Measurements from ENCODE around the gene THNSL1. TPM values are rescaled to one million over a fixed set of nuclear protein-coding genes. Genes with fewer than 3 reads are reported as not detected.

THNSL1 gene
- polyA plus RNA-seq, 1 of the 3 experiments (the other 2 are of a cell fraction), result 1.3 TPM

- Histone ChIP-seq H3K4me3 (ENCODE audit: low read depth in 2 of 2, low read length in 1 of 2) (no peak overlapping the region), H3K27me3 (ENCODE audit: insufficient read depth) (no peaks in the 10 kb centered on the region), H2AFZ (ENCODE audit: low read depth) (no peak overlapping the region), H3K27ac (ENCODE audit: low read depth in 2 of 2, low read length in 1 of 2) (no peak overlapping the region), H3K79me2 (ENCODE audit: insufficient read depth) (no peaks in the 10 kb centered on the region), H4K20me1 (ENCODE audit: insufficient read depth) (no peaks in the 10 kb centered on the region), H3K4me2 (no peak overlapping the region), H3F3A (replicated peaks; ENCODE audit: insufficient read depth) (no peaks in the 10 kb centered on the region), H3K9ac (no peak overlapping the region), H3K9me2 (no peaks in the 10 kb centered on the region), H3K36me3 (replicated peaks in 1 of 2; ENCODE audit: control insufficient read depth in 1 of 2, insufficient read depth in 2 of 2, low read length in 1 of 2) (no peaks in the 10 kb centered on the region), H3K4me1 (ENCODE audit: control insufficient read depth in 1 of 2, insufficient read depth in 2 of 2, low read depth in 1 of 2, low read length in 1 of 2) (no peaks in the 10 kb centered on the region; a peak in 1 of 4 replicates), H3K9me3 (no peaks in the 10 kb centered on the region)
- CTCF ChIA-PET, result interaction anchor here (1.3 to 2.0 kb wide), 3 partner anchors 20 to 418 kb away, joined by 4 to 11 read pairs (median 4); no protein-coding TSS in a partner anchor
- WGBS (ENCODE audit: low lambda C conversion rate), result 91% methylated on average over 6 of the region's 7 CpGs
- TF ChIP-seq, protein P1, sequence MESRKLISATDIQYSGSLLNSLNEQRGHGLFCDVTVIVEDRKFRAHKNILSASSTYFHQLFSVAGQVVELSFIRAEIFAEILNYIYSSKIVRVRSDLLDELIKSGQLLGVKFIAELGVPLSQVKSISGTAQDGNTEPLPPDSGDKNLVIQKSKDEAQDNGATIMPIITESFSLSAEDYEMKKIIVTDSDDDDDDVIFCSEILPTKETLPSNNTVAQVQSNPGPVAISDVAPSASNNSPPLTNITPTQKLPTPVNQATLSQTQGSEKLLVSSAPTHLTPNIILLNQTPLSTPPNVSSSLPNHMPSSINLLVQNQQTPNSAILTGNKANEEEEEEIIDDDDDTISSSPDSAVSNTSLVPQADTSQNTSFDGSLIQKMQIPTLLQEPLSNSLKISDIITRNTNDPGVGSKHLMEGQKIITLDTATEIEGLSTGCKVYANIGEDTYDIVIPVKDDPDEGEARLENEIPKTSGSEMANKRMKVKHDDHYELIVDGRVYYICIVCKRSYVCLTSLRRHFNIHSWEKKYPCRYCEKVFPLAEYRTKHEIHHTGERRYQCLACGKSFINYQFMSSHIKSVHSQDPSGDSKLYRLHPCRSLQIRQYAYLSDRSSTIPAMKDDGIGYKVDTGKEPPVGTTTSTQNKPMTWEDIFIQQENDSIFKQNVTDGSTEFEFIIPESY (IDR thresholded peaks at IDR 0.05; ENCODE audit: borderline replicate concordance, low read depth), result no peak
- TF ChIP-seq PBX3 (IDR thresholded peaks at IDR 0.05), result no peak
- TF ChIP-seq ELF1 (IDR thresholded peaks at IDR 0.05), result no peak
- TF ChIP-seq JUND (IDR thresholded peaks at IDR 0.05), result no peak
- TF ChIP-seq MAX (IDR thresholded peaks at IDR 0.05; ENCODE audit: low read depth), result no peak
- no peak for TF ChIP-seq POLR2AphosphoS5 (IDR thresholded peaks at IDR 0.05; ENCODE audit: low read depth, low read length)
- no peak for TF ChIP-seq TEAD4 (IDR thresholded peaks at IDR 0.05; ENCODE audit: borderline replicate concordance, insufficient read depth)
- POLR2A ChIA-PET, result no interaction called here
- DNase-seq, result no peak
These were observed 44.7 kb downstream of the THNSL1 start for GRCh38 chr10:25061125-25061524.

DNA sequence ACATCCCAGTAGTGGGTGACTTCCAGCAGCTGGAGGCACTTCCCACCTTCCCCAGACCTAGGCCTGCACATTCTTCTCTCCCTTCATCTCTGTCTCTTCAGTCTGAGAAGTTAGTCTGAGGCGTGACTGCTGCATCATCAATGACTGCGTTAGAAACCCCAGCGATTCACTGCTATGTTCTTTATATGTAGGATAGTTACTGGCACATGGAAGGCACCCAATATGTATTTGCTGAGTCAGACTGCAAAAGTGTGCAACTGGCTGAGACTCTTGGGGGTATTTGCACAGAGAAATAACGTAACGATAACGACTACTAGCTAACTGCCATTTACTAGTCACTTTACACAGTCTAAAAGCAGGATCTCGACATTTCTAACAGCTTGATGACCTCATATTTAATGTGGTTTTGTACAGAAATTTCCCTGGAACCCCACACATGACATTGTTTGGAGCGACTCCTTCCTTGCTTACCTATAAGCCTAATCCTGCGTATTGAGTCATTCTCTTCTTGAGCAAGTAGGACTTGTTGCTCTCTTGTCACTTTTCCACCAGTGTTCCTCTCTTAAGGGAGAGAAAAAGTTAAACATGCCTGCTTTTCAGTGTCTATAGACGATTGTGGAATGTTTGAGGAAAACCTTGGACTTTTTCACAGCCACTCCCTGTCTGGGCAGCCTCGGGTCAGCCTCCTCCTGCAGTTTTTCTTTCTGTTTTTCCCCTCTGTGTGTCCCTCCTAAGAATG is 45.5 kb downstream of the THNSL1 start:
- no peaks in the 10 kb centered on the region for H3K9me2 ChIP-seq
- H3K36me3 ChIP-seq (replicated peaks in 1 of 2; ENCODE audit: control insufficient read depth in 1 of 2, insufficient read depth in 2 of 2, low read length in 1 of 2), result no peaks in the 10 kb centered on the region
- peak overlapping the region; percentile 1; the same call in 1 of the 2 replicates for H3K9ac ChIP-seq
- CTCF ChIA-PET, result interaction anchor here (1.3 to 2.0 kb wide), 3 partner anchors 19 to 419 kb away, joined by 4 to 11 read pairs (median 4); no protein-coding TSS in a partner anchor
- DNase-seq, result no peak
- no peaks in the 10 kb centered on the region for H4K20me1 ChIP-seq (ENCODE audit: insufficient read depth)
- H3K4me3 ChIP-seq (ENCODE audit: low read depth in 2 of 2, low read length in 1 of 2), result no peak overlapping the region
- H2AFZ ChIP-seq (ENCODE audit: low read depth), result peak overlapping the region; percentile 45; the same call in 1 of the 2 replicates
- no peaks in the 10 kb centered on the region for H3F3A ChIP-seq (replicated peaks; ENCODE audit: insufficient read depth)
- H3K4me1 ChIP-seq (ENCODE audit: control insufficient read depth in 1 of 2, insufficient read depth in 2 of 2, low read depth in 1 of 2, low read length in 1 of 2), result no peaks in the 10 kb centered on the region; a peak in 1 of 4 replicates
- H3K27me3 ChIP-seq (ENCODE audit: insufficient read depth), result no peaks in the 10 kb centered on the region
- peak overlapping the region; percentile 46; the same call in 1 of the 2 replicates for H3K4me2 ChIP-seq
- H3K9me3 ChIP-seq, result no peaks in the 10 kb centered on the region
- no peaks in the 10 kb centered on the region for H3K79me2 ChIP-seq (ENCODE audit: insufficient read depth)
- peak overlapping the region in 1 of 2 experiments; percentile 35; a peak in 2 of 4 replicates for H3K27ac ChIP-seq (ENCODE audit: low read depth in 2 of 2, low read length in 1 of 2)
- WGBS (ENCODE audit: low lambda C conversion rate), result 60% methylated on average over 11 of the region's 11 CpGs
- POLR2A ChIA-PET, result no interaction called here
- TF ChIP-seq FOSL2 (IDR thresholded peaks at IDR 0.05; ENCODE audit: borderline replicate concordance, low read depth), result no peak
- no peak for TF ChIP-seq SIN3A (IDR thresholded peaks at IDR 0.05; ENCODE audit: borderline replicate concordance, low read depth, low read length)
- no peak for TF ChIP-seq YY1 (IDR thresholded peaks at IDR 0.05; ENCODE audit: low read depth)
- TF ChIP-seq MEF2A (IDR thresholded peaks at IDR 0.05; ENCODE audit: borderline replicate concordance, low read depth), result no peak
- no peak for TF ChIP-seq EP300 (IDR thresholded peaks at IDR 0.05; ENCODE audit: borderline replicate concordance in 1 of 2, low read depth in 1 of 2, low read length in 1 of 2)
- no peak for TF ChIP-seq RFX5 (IDR thresholded peaks at IDR 0.05; ENCODE audit: low read length)
- TF ChIP-seq, protein P2, sequence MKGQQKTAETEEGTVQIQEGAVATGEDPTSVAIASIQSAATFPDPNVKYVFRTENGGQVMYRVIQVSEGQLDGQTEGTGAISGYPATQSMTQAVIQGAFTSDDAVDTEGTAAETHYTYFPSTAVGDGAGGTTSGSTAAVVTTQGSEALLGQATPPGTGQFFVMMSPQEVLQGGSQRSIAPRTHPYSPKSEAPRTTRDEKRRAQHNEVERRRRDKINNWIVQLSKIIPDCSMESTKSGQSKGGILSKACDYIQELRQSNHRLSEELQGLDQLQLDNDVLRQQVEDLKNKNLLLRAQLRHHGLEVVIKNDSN (IDR thresholded peaks at IDR 0.05; ENCODE audit: borderline replicate concordance, low read depth), result no peak
- TF ChIP-seq, protein P3, sequence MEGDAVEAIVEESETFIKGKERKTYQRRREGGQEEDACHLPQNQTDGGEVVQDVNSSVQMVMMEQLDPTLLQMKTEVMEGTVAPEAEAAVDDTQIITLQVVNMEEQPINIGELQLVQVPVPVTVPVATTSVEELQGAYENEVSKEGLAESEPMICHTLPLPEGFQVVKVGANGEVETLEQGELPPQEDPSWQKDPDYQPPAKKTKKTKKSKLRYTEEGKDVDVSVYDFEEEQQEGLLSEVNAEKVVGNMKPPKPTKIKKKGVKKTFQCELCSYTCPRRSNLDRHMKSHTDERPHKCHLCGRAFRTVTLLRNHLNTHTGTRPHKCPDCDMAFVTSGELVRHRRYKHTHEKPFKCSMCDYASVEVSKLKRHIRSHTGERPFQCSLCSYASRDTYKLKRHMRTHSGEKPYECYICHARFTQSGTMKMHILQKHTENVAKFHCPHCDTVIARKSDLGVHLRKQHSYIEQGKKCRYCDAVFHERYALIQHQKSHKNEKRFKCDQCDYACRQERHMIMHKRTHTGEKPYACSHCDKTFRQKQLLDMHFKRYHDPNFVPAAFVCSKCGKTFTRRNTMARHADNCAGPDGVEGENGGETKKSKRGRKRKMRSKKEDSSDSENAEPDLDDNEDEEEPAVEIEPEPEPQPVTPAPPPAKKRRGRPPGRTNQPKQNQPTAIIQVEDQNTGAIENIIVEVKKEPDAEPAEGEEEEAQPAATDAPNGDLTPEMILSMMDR (IDR thresholded peaks at IDR 0.05), result no peak
- TF ChIP-seq TCF12 (IDR thresholded peaks at IDR 0.05), result no peak
- no peak for TF ChIP-seq TAF1 (IDR thresholded peaks at IDR 0.05; ENCODE audit: borderline replicate concordance, low read depth, low read length)

Measured in SK-N-SH (cell line).